ENCODE data around the gene RAD51B. TPM values are rescaled to one million over a fixed set of nuclear protein-coding genes. Genes with fewer than 3 reads are reported as not detected.

The RAD51B gene
- total RNA-seq, 1 donor, result 22.4 TPM

DNA sequence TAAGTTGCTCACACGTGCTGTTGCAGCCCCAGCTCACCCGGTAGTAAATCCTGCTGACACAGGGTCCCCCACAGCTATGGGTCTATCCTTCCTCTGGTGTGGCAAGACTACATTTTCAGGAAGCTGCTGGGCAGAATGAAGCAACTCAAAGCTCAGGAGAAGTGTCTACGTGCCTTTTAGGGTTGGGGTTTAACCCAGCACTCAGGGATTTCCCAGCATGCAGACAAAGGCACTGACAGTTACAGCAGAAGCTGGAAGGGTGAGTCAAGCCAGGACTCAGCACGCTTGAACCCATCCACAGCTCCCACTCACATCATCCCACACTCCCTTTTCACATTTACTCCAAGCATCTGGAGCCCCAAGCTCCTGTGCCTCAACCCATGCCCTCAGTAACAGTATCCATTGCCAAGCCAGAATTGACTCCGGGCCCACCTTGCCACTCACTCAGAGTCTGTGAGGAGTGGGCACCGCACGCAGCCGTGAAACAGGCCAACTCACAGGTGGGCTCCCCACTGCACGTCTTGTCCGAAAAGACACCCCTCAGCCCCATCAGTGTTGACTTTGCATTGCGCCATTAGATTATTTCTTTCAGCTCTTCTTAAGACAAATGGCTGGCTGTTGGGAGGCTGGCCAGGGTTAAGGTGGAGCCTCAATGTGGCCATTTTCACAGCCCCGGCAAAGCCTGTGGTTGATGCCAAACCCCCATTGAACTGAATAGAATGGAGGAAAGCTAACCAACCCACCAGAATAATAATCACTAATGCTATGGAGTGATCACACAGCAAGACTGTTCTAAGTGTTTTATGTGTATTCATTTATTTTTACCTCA, 913.7 kb downstream of the RAD51B start:
- peak in 2 of 3 donors; percentile 37 to 60 for DNase-seq (ENCODE audit: low read depth in 2 of 3, low spot score in 2 of 3)

DNA sequence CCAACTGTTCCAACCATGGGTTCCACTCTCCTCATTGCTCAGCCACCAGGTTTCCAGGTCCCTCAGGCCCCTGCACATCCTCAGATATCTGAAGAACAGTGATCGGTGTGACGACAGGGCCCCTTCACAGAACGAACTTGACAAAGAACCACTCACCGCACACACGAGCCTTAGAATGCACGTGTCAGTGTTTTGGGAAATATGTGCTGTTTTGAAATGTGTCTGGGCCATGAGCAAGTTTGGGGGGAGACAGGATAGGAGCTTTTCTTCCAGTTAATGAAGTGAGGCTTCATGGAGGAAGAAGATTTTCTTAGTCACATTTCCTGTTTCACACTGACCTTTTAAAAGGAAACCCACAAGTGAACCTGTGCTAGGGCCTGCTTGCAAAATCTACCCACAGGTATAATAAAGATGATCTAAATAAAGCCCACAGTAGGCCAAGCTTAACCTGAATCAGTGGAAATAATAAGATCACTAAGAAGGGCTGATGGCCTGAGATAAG, 914.7 kb downstream of the RAD51B start:
- DNase-seq (ENCODE audit: low read depth in 2 of 3, low spot score in 2 of 3), result peak in 2 of 3 donors; percentile 15 to 44

DNA sequence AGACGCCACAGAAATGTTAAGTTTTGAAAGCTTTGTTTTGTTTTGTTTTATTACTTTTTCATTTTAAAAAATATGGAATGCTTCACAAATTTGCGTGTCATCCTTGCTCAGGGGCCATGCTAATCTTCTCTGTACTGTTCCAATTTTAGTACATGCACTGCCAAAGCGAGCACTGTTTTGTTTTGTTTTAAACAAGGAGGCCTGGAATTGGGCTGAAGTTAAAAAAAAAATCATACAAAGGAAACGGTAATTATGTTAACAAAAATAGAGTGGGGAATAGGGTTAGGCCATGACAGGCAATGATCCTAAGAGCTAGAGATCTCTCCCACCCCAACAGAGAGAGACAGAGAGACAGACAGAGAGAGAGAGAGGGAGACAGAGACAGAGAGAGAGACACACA, 916.3 kb downstream of the RAD51B start:
- no peak for DNase-seq (ENCODE audit: low read depth in 2 of 3, low spot score in 2 of 3)

DNA sequence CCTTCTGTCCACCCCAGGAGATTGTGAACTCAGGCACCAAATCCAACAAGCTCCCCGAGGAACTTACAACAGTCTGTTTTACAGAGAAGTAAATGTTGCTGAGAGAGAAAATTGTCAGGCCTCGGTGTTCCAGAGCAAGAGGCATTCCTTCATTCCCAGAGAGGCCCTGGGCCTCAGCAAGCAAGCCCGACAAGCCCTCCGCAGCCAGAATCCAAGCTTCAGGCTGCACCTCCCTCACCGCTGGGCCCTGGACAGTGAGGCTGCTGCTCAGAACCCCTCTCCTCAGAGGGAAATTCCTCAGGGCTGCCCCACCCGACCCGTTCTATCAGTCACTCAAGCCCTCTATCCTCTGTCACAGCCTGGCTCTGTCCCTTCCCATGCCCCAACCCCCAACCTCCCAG, 916.9 kb downstream of the RAD51B start:
- no peak for DNase-seq (ENCODE audit: low read depth in 2 of 3, low spot score in 2 of 3)

DNA sequence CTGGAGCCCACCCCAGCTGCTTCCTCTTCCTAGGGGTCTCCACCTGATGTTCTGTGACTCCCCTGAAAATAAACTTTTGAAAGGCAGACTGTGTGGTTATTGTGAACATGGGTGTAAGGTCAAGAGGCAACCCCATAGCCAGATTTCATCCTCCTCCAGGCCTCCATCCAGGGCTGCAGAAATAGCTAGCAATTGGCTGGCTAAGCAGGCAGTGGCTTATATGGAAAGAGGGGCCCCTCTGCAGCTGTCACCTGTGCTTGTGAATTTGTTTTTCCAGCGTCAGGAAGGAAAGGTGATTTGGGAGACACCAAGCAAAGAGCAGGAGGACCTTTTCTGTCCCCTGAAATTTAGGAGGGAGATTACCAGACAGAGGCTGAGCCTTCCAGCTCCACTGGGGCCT, 917.5 kb downstream of the RAD51B start:
- no peak for DNase-seq (ENCODE audit: low read depth in 2 of 3, low spot score in 2 of 3)

DNA sequence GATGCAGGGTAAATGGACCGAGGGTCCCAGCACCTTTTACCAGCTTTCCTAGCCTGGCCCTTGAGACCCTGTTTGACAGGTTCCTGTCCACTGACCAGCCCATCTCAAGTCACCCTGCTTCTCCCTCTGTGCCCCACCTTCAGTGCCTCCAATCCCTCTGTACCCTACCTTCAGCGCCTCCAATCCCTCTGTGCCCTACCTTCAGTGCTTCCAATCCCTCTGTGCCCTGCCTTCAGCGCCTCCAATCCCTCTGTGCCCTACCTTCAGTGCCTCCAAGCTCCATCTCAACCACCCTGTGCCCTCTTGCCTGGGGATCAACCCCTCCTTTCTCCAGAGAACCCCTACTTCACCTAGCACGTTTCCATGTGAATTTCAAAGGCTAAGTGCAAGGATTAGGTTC, 919.0 kb downstream of the RAD51B start:
- DNase-seq (ENCODE audit: low read depth in 2 of 3, low spot score in 2 of 3), result no peak

DNA sequence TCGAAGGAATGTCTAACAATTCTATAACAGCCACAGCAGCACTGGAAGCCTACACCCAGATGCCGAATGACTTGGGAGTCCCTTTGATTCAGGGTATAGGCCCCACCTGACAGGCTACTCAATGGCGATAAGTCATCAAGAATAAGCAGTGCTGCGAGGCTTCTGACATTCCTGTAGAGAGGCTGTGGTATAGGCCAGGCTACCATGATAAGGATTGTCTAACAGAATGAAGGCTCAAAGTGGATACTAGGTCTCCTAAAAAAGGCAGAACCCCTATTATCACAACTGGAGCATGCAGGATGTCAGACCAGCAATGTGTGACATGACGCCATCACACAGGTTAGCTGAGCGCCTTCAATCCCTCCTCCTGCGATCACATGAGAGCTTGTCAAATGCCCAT, 920.1 kb downstream of the RAD51B start:
- no peak for DNase-seq (ENCODE audit: low read depth in 2 of 3, low spot score in 2 of 3)

DNA sequence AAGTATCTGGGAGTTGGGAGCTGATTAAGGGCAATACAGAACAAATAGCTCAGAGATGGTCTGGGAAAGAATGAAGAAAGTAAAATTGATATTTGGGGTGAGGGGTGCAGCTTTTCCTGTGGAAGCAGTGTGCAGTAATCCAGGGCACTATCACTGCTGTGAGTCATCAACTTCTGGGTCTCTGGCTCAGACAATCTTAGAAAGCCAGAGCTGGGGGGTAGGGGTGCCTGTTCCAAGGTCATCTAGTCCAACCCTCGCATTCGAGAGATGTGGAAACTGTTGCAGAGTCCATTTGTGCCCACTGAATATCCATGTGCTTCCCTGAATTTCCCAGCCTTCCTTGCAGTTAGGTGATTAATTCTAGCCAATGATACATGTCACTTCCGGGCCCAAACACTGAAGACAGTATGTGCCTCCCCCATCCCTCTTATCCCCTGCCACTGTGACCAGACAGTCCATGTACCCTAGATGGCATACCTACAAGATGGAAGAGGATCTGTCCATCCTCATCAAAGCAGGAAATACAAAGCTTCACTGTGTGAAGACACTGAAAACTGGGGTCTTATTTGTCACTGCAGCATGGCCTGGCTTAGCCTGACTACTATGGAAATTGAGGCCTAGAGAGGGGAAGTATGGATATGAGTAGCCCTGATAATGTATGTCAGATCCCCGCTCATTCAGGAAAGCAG, 921.4 kb downstream of the RAD51B start:
- DNase-seq (ENCODE audit: low read depth in 2 of 3, low spot score in 2 of 3), result no peak

DNA sequence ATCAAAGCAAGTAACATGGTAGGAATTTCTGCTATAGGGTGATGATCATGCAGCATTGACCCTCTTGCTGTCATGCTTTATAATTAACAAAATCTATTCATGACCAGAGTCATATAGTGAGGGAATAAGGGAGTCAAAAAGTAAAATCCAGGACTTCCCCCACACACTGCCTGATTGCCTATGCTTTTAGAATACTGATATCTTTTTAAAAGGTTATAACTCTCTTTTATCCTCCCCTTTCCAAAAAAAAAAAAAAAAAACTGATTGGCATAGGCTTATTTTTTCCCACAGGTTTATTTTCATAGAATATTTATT, 921.9 kb downstream of the RAD51B start:
- no peak for DNase-seq (ENCODE audit: low read depth in 2 of 3, low spot score in 2 of 3)

DNA sequence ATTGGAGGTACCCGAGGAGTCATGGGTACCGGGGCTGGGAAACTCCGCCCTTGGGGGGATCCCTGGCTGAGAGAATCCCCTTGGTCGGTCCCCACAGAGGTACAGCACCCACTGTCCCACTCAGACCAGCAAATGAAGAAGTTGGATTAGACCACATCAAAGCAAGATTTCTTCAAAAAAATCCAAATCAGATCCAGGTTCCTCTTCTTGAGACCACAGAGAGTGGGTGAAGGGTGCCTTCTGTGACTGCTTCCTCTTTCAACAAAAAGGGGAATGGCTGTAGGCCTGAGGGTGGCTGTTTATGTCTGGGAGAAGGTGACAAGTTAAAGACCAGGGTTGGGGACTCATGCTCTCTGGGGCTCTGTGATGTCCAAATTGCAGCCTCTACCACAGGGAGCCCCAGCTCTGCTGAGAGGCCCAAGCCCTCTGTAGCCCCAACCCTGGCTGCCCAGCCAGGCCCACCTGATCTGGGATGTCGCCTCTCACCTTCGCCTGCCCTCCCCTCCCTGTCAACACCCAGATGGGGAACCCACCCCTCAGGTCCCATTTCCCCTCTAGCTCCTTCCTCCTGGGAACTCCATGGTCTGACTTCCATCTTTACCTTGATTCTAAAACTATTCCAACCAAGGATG, 922.4 kb downstream of the RAD51B start:
- peak in 2 of 3 donors; percentile 87 to 98 for DNase-seq (ENCODE audit: low read depth in 2 of 3, low spot score in 2 of 3)

DNA sequence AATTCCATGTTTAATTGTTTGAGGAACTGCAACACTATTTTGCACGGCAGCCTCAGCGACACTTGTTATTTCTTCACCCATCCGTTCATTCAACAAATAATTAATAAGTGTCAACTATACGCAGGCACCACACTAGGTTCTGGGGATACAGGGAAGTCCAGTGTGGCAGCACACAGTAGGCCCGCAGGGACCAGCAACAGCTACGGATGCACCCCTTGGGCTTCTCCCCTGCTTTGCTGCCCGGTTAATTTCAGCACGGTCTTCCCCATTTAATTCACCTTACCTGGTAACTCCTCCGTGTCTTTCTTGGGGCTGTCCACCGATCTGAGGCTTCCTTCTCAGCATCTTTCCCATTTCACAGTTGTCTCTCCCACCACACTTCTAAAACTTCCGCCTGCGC, 925.0 kb downstream of the RAD51B start:
- no peak for DNase-seq (ENCODE audit: low read depth in 2 of 3, low spot score in 2 of 3)

DNA sequence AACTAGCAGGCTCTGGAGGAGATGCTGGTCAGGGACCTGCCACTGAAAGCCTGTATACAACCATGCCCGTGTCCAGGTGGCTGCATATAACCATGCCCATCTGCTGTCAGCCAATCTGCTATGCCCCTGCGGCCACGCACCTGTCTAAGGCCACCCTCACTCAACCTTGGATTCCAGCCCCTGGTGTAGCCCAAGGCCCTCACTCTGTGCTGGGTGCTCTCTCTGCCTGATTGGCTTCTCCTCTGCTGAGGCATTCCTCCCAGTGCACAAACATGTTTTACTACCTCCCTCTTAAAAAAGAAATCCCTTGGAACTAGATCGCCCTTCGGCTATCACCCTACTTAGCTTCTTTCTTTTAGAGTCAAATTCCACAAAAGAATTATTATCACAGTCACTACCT, 927.8 kb downstream of the RAD51B start:
- no peak for DNase-seq (ENCODE audit: low read depth in 2 of 3, low spot score in 2 of 3)

DNA sequence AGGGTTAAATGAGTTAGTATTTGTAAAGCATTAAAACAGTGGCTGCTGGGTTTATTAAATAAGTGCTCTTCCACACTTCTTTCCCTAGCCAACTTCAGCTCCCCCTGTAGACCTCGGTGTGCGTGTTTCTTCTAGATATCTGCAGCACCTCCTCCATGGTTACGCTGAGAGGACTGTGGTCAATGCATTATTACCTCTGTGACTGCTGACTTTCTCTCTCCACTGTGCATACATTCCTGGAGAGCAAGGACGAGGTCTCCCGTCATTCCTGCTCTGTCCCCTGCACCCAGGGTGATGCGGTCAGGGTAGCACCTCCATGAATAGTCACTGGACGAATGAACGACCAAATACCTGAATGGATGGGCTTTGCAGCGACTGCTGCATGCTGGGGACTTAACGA, 928.7 kb downstream of the RAD51B start:
- DNase-seq (ENCODE audit: low read depth in 2 of 3, low spot score in 2 of 3), result no peak

DNA sequence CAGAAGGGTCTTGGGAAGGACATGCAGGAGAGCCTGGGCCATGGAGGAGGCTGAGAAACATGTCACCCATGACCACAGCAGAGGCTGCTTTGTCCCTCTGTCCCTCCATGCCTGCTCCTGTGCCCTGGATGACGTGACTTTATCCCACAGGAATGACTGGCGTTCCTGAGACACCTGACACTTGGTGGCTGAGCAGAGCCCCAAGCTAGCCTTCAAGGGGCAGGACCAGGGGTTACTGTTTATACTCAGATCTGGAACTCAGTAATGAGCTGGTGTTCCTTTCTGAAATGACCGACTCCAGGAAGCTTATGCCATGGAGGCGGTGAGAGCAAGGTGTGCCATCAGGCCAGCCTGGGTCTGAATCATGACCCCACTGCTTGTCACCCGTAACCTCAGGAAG, 929.1 kb downstream of the RAD51B start:
- DNase-seq (ENCODE audit: low read depth in 2 of 3, low spot score in 2 of 3), result no peak

DNA sequence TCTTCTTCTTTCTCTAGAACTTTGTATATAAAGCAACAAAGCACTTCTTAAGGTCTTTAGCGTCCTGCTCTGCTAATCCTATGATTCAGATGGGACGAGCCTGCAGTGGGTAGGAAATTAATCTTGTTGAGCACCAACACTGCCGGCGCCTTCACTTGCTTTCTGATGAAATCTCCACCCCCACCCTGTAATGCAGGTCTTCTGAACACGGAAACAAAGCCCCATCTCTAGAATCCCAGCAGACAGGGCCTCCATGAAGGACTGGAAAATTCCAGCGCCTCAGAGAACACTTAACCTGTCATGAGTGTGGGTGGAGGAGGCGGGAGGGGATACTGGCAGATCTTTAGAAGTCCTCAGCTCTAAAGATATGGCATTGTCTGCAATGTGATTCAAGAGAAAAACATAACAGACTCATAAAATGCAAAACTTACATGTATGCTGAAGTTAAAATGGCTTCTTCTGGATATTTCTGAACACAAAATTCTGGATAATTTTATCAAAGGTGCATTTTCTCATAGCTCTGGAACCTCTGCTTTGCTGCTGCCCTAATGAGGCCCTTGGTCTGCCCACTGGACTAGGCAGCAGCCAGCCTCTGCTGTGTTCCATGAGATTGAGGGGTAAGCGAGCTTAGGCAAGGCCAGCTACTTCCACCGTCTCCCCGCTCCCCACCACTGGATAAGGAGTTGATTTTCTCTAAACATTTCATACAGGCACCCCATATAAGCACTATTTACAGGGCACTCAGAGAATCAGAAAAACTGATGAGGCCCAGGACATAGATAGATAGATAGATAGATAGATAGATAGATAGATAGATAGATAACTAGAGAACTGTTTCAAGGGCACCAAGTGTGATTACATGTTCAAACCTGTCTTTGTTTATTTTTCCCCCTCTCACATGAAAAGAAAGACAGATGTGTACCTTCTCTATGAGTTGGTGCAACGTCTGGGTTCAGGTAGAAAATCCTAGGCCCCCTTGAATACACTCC, 930.2 kb downstream of the RAD51B start:
- DNase-seq (ENCODE audit: low read depth in 2 of 3, low spot score in 2 of 3), result no peak

DNA sequence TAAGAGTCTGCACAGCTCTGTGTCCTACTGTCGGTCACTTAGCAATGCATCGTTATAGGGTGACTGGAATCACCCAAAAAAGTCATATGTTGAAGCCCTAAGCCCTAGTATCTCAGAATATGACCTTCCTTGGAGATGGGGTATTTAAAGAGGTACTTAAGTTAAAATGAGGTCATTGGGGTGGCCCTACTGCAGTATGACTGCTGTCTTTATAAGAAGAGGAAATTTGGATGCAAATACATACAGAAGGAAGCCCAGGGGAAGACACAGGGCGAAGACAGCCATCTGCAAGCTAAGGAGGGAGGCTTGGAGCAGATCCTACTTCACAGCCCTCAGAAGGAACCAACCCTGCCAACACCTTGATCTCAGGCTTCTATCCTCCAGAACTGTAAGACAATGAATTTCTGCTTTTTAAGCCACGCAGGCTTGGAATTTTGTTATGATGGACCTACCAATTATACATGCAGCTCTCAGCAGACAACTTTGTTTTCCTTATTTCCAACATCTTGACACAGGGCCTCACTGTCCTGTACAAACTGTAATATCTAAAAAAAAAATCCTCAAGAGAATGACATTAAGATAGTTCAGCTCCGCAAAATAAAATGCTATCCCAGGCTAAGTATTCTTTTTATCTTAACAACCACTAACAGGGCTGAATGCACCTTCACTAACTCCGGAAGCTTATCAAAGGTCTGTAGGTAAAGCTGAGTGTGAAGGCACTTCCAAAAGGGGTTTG, 932.9 kb downstream of the RAD51B start:
- no peak for DNase-seq (ENCODE audit: low read depth in 2 of 3, low spot score in 2 of 3)

DNA sequence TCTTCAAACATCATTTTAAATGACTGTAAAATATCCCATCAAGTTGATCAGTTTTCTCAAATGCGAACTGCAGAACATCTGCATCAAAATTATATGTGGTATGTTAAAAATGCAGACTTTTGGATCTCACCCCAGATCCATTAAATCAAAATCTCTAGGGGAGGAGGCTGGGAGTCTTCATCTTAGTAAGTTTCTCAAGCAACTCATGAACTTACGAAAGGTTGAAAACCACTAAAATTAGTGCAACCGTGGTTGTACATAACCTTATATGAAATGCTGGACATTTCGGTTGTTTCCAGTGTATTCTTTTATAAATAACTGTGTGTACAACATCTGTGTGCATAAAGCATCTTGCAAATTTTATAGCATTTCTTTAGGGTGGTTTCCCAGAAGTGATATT, 934.1 kb downstream of the RAD51B start:
- DNase-seq (ENCODE audit: low read depth in 2 of 3, low spot score in 2 of 3), result no peak

DNA sequence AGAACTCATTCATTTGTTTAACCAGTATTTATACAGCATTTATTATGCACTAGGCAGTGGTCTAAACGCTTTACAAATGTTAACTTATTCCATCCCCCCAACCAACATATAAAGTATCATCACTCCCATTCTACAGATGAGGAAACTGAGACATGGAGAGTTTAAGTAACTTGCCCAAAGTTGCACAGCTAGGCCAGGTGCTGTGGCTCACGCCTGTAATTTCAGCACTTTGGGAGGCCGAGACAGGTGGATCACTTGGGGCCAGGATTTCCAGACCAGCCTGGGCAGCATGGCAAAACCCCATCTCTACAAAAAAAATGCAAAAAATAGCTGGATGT, 935.4 kb downstream of the RAD51B start:
- DNase-seq (ENCODE audit: low read depth in 2 of 3, low spot score in 2 of 3), result no peak

DNA sequence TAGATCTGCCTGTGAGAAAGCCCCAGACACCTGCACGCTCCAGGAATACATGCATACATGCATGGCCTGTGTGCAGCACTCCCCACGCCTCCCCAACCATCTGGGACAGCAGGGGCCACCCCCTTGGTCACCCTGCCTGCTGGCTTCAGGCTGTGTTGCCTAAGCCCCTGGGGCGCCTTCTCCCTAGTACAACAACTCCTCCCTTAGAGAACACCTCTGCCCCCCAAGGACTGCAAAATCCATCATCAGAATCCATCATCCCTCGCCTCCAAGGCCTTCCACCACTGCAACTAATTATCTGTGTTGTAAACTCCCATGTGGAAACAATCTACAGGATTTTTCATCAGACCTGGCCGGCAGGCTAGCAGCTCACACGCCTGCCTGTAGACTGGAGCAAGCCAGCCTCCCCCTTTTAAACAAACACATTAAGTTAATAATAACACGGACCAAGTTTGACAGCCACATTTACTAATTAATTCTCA, 936.5 kb downstream of the RAD51B start:
- DNase-seq (ENCODE audit: low read depth in 2 of 3, low spot score in 2 of 3), result no peak

DNA sequence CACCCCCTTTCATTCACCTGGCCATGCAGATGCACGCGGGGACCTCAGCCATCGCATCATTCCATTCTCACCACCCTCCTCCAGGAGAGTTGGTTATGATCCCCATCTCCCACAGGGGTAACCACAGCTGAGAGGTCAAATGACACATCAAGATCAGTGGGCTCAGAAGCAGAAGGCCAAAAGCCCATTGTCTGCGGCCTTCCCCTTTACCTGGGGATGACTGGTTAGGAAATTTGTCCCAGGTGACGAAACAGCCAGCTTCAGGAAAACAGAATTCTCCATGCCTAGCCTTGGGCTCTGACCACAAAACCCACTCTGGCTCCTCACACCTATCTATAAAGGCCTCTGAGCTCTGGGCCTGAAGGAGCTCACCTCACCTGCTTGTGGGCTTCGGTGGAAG, 937.2 kb downstream of the RAD51B start:
- DNase-seq (ENCODE audit: low read depth in 2 of 3, low spot score in 2 of 3), result no peak

Data from hematopoietic multipotent progenitor cell (in vitro differentiated cells).